ENCODE results near the gene ASB8.

Gene ASB8

DNA sequence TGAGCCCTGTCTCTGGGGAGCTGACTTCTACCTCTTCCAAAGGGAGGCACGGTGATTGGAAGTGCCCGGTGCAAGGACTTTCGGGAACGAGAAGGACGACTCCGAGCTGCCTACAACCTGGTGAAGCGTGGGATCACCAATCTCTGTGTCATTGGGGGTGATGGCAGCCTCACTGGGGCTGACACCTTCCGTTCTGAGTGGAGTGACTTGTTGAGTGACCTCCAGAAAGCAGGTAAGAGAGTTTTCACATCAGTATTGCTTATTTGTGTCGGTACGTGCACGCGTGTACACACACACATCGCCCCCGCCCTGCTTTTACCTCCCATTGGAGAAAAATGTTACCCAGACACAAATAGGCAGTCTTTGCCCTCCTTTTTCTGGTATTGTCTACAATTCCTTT, 24.5 kb downstream of the ASB8 start:
- peaks cover 57 to 95% (median 65%) of the 10 kb centered on the region in 3 donors for H3K36me3 ChIP-seq
- no peaks in the 10 kb centered on the region for H3K4me1 ChIP-seq
- H3K4me3 ChIP-seq = no peak overlapping the region
- no peak for DNase-seq
- no peaks in the 10 kb centered on the region for H3K9me3 ChIP-seq
- H3K27ac ChIP-seq = no peak overlapping the region
- intact Hi-C loops (cut with DNase I; ENCODE audit: low total_unique reads) = no loop called here
- no peaks in the 10 kb centered on the region for H3K27me3 ChIP-seq
- TF ChIP-seq, protein P1, sequence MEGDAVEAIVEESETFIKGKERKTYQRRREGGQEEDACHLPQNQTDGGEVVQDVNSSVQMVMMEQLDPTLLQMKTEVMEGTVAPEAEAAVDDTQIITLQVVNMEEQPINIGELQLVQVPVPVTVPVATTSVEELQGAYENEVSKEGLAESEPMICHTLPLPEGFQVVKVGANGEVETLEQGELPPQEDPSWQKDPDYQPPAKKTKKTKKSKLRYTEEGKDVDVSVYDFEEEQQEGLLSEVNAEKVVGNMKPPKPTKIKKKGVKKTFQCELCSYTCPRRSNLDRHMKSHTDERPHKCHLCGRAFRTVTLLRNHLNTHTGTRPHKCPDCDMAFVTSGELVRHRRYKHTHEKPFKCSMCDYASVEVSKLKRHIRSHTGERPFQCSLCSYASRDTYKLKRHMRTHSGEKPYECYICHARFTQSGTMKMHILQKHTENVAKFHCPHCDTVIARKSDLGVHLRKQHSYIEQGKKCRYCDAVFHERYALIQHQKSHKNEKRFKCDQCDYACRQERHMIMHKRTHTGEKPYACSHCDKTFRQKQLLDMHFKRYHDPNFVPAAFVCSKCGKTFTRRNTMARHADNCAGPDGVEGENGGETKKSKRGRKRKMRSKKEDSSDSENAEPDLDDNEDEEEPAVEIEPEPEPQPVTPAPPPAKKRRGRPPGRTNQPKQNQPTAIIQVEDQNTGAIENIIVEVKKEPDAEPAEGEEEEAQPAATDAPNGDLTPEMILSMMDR (IDR thresholded peaks at IDR 0.05) = no peak

DNA sequence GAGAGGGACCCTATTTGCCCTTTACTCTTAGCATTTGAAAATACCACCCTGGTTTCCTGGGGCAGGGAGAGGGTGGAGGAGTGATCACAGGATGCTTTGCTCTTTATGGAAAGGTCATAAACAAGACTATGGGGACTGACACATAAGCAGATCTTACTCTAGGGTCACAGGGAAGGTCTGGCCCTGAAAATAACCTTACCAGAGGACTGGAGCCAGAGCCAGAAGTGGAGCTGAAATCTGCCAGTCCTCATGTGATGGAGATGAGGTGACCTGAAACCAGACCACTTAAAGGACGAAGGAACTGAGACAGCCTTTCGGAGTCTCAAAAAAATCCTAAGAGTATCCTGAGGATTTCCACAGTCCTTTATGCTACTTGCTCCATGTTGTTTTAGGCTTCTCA, 25.8 kb downstream of the ASB8 start:
- no peak for DNase-seq
- Histone ChIP-seq H3K27me3 (no peaks in the 10 kb centered on the region), H3K4me3 (no peak overlapping the region), H3K27ac (no peak overlapping the region), H3K4me1 (no peaks in the 10 kb centered on the region), H3K36me3 (peaks cover 52 to 95% (median 61%) of the 10 kb centered on the region in 3 donors), H3K9me3 (no peaks in the 10 kb centered on the region)
- TF ChIP-seq, protein P1 (IDR thresholded peaks at IDR 0.05) = no peak
- intact Hi-C loops (cut with DNase I; ENCODE audit: low total_unique reads) = no loop called here

DNA sequence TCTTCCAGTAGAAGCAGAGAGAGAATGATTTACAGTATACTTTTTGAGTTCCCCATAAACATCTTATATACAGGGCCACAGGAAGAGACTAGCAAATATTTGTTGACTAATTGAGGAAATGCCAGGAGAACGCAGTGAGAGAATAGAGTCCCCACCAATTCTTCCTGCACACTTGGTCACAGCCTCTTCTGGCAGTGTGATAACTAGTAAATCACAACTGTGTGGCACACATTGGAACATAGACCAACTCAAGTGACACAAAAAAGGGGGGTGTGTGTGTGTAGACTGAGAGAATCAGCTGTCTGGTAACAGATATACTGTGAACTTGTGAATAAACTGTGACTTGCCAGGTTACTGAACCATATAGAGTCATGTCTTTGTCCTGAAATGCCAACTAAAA, 27.9 kb downstream of the ASB8 start:
- intact Hi-C loops (cut with DNase I; ENCODE audit: low total_unique reads) = no loop called here
- Histone ChIP-seq H3K9me3 (no peaks in the 10 kb centered on the region), H3K27ac (no peak overlapping the region), H3K36me3 (peaks cover 41 to 85% (median 60%) of the 10 kb centered on the region in 3 donors), H3K4me1 (peaks cover 0 to 6% (median 0%) of the 10 kb centered on the region in 4 donors), H3K4me3 (no peak overlapping the region), H3K27me3 (no peaks in the 10 kb centered on the region)
- TF ChIP-seq, protein P1 (IDR thresholded peaks at IDR 0.05) = no peak
- DNase-seq = no peak

DNA sequence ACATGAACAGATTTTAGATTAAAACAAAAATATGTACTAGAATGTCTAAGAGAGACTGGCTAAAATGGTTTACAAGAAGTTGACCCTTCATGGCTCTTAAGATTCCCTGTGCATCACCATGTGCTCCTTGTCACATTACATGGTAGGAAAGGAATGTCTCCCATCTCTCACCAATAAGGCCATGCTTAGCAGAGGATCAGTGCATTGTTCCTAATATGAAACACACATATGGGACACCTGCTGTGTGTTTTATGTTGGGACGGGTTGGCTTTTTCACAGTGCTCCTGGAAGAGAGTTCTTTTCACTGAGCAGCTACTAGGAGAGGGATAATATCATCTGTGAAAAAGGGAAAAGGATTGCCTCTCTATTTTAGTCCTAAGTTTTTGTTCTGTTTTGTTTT, 28.5 kb downstream of the ASB8 start:
- peaks cover 0 to 6% (median 0%) of the 10 kb centered on the region in 4 donors for H3K4me1 ChIP-seq
- intact Hi-C loops (cut with DNase I; ENCODE audit: low total_unique reads) = no loop called here
- peaks cover 35 to 85% (median 54%) of the 10 kb centered on the region in 3 donors for H3K36me3 ChIP-seq
- H3K27me3 ChIP-seq = no peaks in the 10 kb centered on the region
- TF ChIP-seq, protein P1 (IDR thresholded peaks at IDR 0.05) = no peak
- H3K9me3 ChIP-seq = no peaks in the 10 kb centered on the region
- H3K4me3 ChIP-seq = no peak overlapping the region
- H3K27ac ChIP-seq = no peak overlapping the region
- DNase-seq = no peak

DNA sequence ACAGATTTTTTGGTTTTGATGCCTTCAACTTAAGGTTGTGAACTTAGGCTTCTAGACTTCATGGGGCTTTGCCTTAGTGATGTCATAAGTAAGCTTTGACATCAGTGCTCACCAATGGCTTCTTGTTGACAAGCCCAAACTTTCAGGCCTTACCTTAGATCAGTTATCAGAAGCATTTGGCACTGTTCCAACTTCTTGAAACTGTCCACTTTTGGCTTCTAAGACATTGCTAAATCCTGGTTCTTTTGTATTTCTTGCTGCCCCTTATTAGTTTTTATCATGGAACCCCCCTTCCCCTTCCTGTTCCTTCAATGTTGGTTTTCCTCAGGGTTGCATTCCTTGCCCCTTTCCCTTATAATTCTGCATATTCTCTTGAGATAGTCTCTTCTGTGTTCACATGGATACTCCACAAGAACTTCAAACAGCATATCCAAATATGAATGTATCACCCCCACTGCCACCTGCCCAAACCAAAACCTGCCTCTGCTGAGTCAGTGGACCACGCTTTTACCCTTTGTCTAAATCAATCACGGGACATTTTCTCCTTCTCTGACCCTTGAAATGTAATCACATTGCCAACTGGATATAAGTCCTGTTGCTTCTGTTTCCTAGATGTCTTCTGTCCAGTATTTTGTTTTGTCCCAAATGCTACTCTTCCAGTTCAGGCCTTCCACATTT, 30.2 kb downstream of the ASB8 start:
- H3K27me3 ChIP-seq = no peaks in the 10 kb centered on the region
- H3K27ac ChIP-seq = no peak overlapping the region
- TF ChIP-seq, protein P1 (IDR thresholded peaks at IDR 0.05) = no peak
- no peaks in the 10 kb centered on the region for H3K9me3 ChIP-seq
- no peak overlapping the region for H3K4me3 ChIP-seq
- DNase-seq = no peak
- H3K4me1 ChIP-seq = peaks cover 0 to 6% (median 0%) of the 10 kb centered on the region in 4 donors
- H3K36me3 ChIP-seq = peaks cover 18 to 80% (median 38%) of the 10 kb centered on the region in 3 donors
- intact Hi-C loops (cut with DNase I; ENCODE audit: low total_unique reads) = no loop called here

Data from tibial artery (tissue), 4 donors.